H9 (cell line): Measurements from ENCODE around the gene EVC. TPM values are rescaled to one million over a fixed set of nuclear protein-coding genes. Genes with fewer than 3 reads are reported as not detected.

ENCODE experiments used
- DNase-seq: peaks from one replicate; pipeline ENCODE4 v3.0.0-alpha.2; 2017
- H2AFZ ChIP-seq: one replicate; pipeline ENCODE4 v1.6.1; 2013; ENCODE audit warnings: mild to moderate bottlenecking, low read length, control low read depth, moderate library complexity
- H2AK5ac ChIP-seq: 2 replicates; pipeline ENCODE4 v1.6.1; 2013; ENCODE audit warnings: low read length, control low read depth, mixed read lengths; ENCODE audit not compliant: insufficient read length
- H2BK120ac ChIP-seq: one replicate; pipeline ENCODE4 v1.6.1; 2013; ENCODE audit warnings: low read depth, mild to moderate bottlenecking, low read length, control low read depth, inconsistent platforms; ENCODE audit not compliant: poor library complexity, severe bottlenecking
- H2BK12ac ChIP-seq: 2 replicates; pipeline ENCODE4 v1.6.1; 2013; ENCODE audit warnings: low read length, control low read depth, mixed read lengths, low read depth; ENCODE audit not compliant: insufficient read length
- H2BK15ac ChIP-seq: 2 replicates; pipeline ENCODE4 v1.6.1; 2013; ENCODE audit warnings: low read depth, low read length, control low read depth
- H2BK20ac ChIP-seq: one replicate; pipeline ENCODE4 v1.6.1; 2013; ENCODE audit warnings: low read depth, mild to moderate bottlenecking, low read length, control low read depth, inconsistent platforms; ENCODE audit not compliant: poor library complexity, severe bottlenecking
- H2BK5ac ChIP-seq: 2 replicates; pipeline ENCODE4 v1.6.1; 2013; ENCODE audit warnings: low read length, control low read depth, mixed read lengths; ENCODE audit not compliant: insufficient read length
- H3K14ac ChIP-seq: 2 replicates; pipeline ENCODE4 v1.6.1; 2013; ENCODE audit warnings: low read length, control low read depth; ENCODE audit not compliant: insufficient read depth
- H3K18ac ChIP-seq: 2 replicates; pipeline ENCODE4 v1.6.1; 2013; ENCODE audit warnings: low read depth, mild to moderate bottlenecking, mixed read lengths, low read length, control low read depth; ENCODE audit not compliant: insufficient read length
- H3K23ac ChIP-seq: 2 replicates; pipeline ENCODE4 v1.6.1; 2013; ENCODE audit warnings: low read length, control low read depth, mixed read lengths, low read depth; ENCODE audit not compliant: insufficient read length
- H3K23me2 ChIP-seq: 2 replicates; pipeline ENCODE4 v1.6.1; 2013; ENCODE audit warnings: low read depth, mild to moderate bottlenecking, mixed read lengths, low read length, control low read depth; ENCODE audit not compliant: insufficient read length, poor library complexity, severe bottlenecking
- H3K27ac ChIP-seq: 2 replicates; pipeline ENCODE4 v1.5.1; 2013; ENCODE audit warnings: low read length, control low read depth, mixed read lengths, low read depth; ENCODE audit not compliant: insufficient read length
- H3K27me3 ChIP-seq: 2 replicates; pipeline ENCODE4 v1.6.1; 2013; ENCODE audit warnings: low read length, control low read depth, inconsistent platforms; ENCODE audit not compliant: insufficient read depth
- H3K4ac ChIP-seq: 2 replicates; pipeline ENCODE4 v1.6.1; 2013; ENCODE audit warnings: low read depth, mild to moderate bottlenecking, control low read depth, inconsistent platforms, low read length, moderate library complexity
- H3K4me1 ChIP-seq: 2 replicates; pipeline ENCODE4 v1.6.1; 2013; ENCODE audit warnings: low read length, control low read depth, inconsistent platforms; ENCODE audit not compliant: insufficient read depth
- H3K4me2 ChIP-seq: 2 replicates; pipeline ENCODE4 v1.6.1; 2013; ENCODE audit warnings: low read length, control low read depth, mixed read lengths; ENCODE audit not compliant: insufficient read length, insufficient read depth
- H3K56ac ChIP-seq: 2 replicates; pipeline ENCODE4 v1.6.1; 2013; ENCODE audit warnings: low read depth, mild to moderate bottlenecking, mixed read lengths, low read length, control low read depth; ENCODE audit not compliant: insufficient read length
- H3K79me1 ChIP-seq: 2 replicates; pipeline ENCODE4 v1.6.1; 2013; ENCODE audit warnings: low read depth, mild to moderate bottlenecking, moderate library complexity, low read length, control low read depth, inconsistent platforms; ENCODE audit not compliant: insufficient read depth, poor library complexity, severe bottlenecking
- H3K79me2 ChIP-seq: 2 replicates; pipeline ENCODE4 v1.6.1; 2013; ENCODE audit warnings: low read length, control low read depth, inconsistent platforms; ENCODE audit not compliant: insufficient read depth
- H3K9ac ChIP-seq: 2 replicates; pipeline ENCODE4 v1.6.1; 2013; ENCODE audit warnings: low read length, control low read depth, mixed read lengths; ENCODE audit not compliant: insufficient read length; ENCODE audit errors: extremely low read depth
- H3K9me3 ChIP-seq: one replicate; pipeline ENCODE4 v1.6.1; 2013; ENCODE audit warnings: low read depth, low read length, inconsistent platforms; ENCODE audit not compliant: control insufficient read depth
- H3T11ph ChIP-seq: one replicate; pipeline ENCODE4 v1.6.1; 2013; ENCODE audit warnings: mild to moderate bottlenecking, low read length, control low read depth, inconsistent platforms
- H4K20me1 ChIP-seq: one replicate; pipeline ENCODE4 v1.6.1; 2013; ENCODE audit not compliant: control insufficient read depth, insufficient read length, insufficient read depth
- H4K5ac ChIP-seq: 2 replicates; pipeline ENCODE4 v1.6.1; 2013; ENCODE audit warnings: low read depth, mild to moderate bottlenecking, mixed read lengths, low read length, control low read depth; ENCODE audit not compliant: insufficient read length
- H4K8ac ChIP-seq: replicated peaks from 2 replicates; pipeline ENCODE4 v1.6.1; 2013; ENCODE audit warnings: low read length, control low read depth, mixed read lengths, low read depth; ENCODE audit not compliant: insufficient read length
- H4K91ac ChIP-seq: 2 replicates; pipeline ENCODE4 v1.6.1; 2013; ENCODE audit warnings: low read depth, mild to moderate bottlenecking, moderate library complexity, mixed read lengths, low read length, control low read depth; ENCODE audit not compliant: insufficient read length
- H3K27ac Mint-ChIP-seq, 3 experiments: 2 replicates in 2 of 3; 3 replicates in 1 of 3; pipeline ENCODE4 v1.8.0; 2020 to 2021; ENCODE audit warnings: mixed read lengths in 3 of 3, mild to moderate bottlenecking in 1 of 3, moderate library complexity in 1 of 3
- H3K27me3 Mint-ChIP-seq: 2 replicates; pipeline ENCODE4 v1.8.0; 2021; ENCODE audit warnings: low read depth, mild to moderate bottlenecking, moderate library complexity, mixed read lengths
- H3K36me3 Mint-ChIP-seq, 3 experiments: 2 replicates in 2 of 3; 3 replicates in 1 of 3; pipeline ENCODE4 v1.8.0; 2020 to 2021; ENCODE audit warnings: low read depth in 3 of 3, mixed read lengths in 3 of 3; ENCODE audit not compliant: insufficient read depth in 1 of 3
- H3K4me1 Mint-ChIP-seq, 2 experiments: 2 replicates each; pipeline ENCODE4 v1.8.0; 2020; ENCODE audit warnings: mixed read lengths in 2 of 2
- H3K4me3 Mint-ChIP-seq, 2 experiments: 2 replicates in 1 of 2; 3 replicates in 1 of 2; pipeline ENCODE4 v1.8.0; 2020 to 2021; ENCODE audit warnings: mild to moderate bottlenecking in 2 of 2, mixed read lengths in 2 of 2, moderate library complexity in 1 of 2
- H3K9me3 Mint-ChIP-seq, 2 experiments: 2 replicates in 1 of 2; 3 replicates in 1 of 2; pipeline ENCODE4 v1.8.0; 2020; ENCODE audit warnings: mild to moderate bottlenecking in 2 of 2, mixed read lengths in 2 of 2, moderate library complexity in 1 of 2
- whole genome bisulfite sequencing: extraction: QIAGEN DNeasy Blood & Tissue Kit; methylation state at CpG from one replicate; pipeline ENCODE4 v1.1.7; 2013; ENCODE audit warnings: missing lambda C conversion rate, low lambda C conversion rate, mixed read lengths; ENCODE audit not compliant: insufficient read length; ENCODE audit errors: extremely low coverage; 5-methylcytosine and 5-hydroxymethylcytosine counted together
- total RNA-seq: library from RNA; stranded (reverse); gene quantifications from 2 replicates; pipeline ENCODE4 v1.2.1, GENCODE V29; 2021
- TF ChIP-seq, protein P1 (sequence below): fragments of 200-600 bp; sonication (generic); conservative IDR thresholded peaks from 3 replicates; pipeline ENCODE4 v1.8.0; 2021; ENCODE audit warnings: antibody characterized with exemption, mild to moderate bottlenecking

The EVC gene
- total RNA-seq, 1 experiment from 2014 or later, result 10.1 TPM

DNA sequence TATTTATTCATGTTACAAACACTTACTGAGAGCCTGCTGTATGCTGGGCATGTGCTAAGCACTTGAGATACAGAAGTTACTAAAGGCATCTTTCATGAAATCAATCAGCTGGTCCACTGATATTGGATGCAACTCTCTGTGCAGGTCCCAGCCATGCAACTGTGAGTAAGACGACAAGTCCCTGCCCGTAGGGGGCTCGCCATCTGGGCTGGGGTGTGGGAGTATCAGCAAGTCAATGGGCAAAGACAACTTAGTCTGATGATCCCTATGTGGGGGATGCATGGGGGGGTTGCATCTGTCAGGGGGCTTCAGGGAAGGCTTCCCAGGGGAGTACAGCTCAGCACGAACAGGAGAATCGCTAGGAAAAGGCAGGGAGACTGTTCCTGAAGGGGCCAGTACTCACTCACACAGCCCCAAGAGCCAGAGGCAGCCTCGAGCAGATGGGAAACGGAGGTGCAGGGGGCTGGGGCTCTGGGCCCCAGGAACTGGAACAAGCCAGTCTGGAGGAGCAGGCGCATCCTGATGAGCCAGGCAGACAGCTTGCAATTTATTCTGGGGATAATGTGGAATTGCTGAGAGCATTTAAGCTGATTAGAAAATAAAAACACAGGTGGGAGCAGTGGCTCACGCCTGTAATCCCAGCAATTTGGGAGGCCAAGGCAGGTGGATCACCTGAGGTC lies 141.7 kb downstream of the EVC start:
- Histone ChIP-seq H3K14ac (no peak overlapping the region), H2BK12ac (no peak overlapping the region), H4K5ac (no peak overlapping the region), H3K23ac (no peak overlapping the region), H3K4me2 (no peak overlapping the region), H4K8ac (no peak overlapping the region), H2BK120ac (no peak overlapping the region), H3K18ac (no peak overlapping the region), H3K79me1 (peaks cover 5% of the 10 kb centered on the region), H3K79me2 (peaks cover 3% of the 10 kb centered on the region; the same call in 1 of the 2 replicates), H3K23me2 (no peaks in the 10 kb centered on the region), H3K9ac (no peak overlapping the region), H2BK5ac (no peak overlapping the region), H4K91ac (no peak overlapping the region), H3K4ac (no peak overlapping the region), H3K27ac (no peak overlapping the region), H2AFZ (no peak overlapping the region), H3K56ac (no peak overlapping the region), H2AK5ac (no peak overlapping the region), H3K27me3 (no peaks in the 10 kb centered on the region), H3T11ph (no peak overlapping the region), H2BK15ac (no peak overlapping the region), H4K20me1 (peaks cover 5% of the 10 kb centered on the region), H2BK20ac (no peak overlapping the region), H3K9me3 (no peaks in the 10 kb centered on the region), H3K4me1 (no peaks in the 10 kb centered on the region)
- no CpG with 5 or more reads among the region's 9 CpGs for WGBS
- Mint-ChIP-seq H3K4me3 (no peak overlapping the region), H3K36me3 (peaks cover 36 to 56% (median 39%) of the 10 kb centered on the region in 3 experiments), H3K4me1 (peaks cover 0 to 10% of the 10 kb centered on the region in 2 experiments; a peak in 3 of 4 replicates), H3K9me3 (no peaks in the 10 kb centered on the region), H3K27ac (peak overlapping the region in 1 of 3 experiments; percentile 65; a peak in 3 of 7 replicates), H3K27me3 (no peaks in the 10 kb centered on the region)
- DNase-seq, result no peak
- TF ChIP-seq, protein P1, sequence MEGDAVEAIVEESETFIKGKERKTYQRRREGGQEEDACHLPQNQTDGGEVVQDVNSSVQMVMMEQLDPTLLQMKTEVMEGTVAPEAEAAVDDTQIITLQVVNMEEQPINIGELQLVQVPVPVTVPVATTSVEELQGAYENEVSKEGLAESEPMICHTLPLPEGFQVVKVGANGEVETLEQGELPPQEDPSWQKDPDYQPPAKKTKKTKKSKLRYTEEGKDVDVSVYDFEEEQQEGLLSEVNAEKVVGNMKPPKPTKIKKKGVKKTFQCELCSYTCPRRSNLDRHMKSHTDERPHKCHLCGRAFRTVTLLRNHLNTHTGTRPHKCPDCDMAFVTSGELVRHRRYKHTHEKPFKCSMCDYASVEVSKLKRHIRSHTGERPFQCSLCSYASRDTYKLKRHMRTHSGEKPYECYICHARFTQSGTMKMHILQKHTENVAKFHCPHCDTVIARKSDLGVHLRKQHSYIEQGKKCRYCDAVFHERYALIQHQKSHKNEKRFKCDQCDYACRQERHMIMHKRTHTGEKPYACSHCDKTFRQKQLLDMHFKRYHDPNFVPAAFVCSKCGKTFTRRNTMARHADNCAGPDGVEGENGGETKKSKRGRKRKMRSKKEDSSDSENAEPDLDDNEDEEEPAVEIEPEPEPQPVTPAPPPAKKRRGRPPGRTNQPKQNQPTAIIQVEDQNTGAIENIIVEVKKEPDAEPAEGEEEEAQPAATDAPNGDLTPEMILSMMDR, result no peak
